GM18870 (cell line): ENCODE data around the gene BCL2A1.
A peak's percentile ranks its signal among the peaks of the same experiment; 100 is the strongest.
"Not testable (repeated sequence)": the region's sequence is repeated elsewhere in the genome, so short reads cannot be mapped to it uniquely, and the experiment has no call there.

ENCODE experiments used
- ATAC-seq: cut with Tn5 transposase; IDR thresholded peaks from one replicate; pipeline ENCODE4 v1.9.1; 2021; ENCODE audit warnings: moderate library complexity; ENCODE audit not compliant: unreplicated experiment

BCL2A1 gene

GRCh38 chr15:79962178-79962577 is 8.8 kb downstream of the BCL2A1 start:
- ATAC-seq, result no peak

- no peak for ATAC-seq
Observed at GRCh38 chr15:79960502-79961212, 10.3 kb downstream of the BCL2A1 start.

DNA sequence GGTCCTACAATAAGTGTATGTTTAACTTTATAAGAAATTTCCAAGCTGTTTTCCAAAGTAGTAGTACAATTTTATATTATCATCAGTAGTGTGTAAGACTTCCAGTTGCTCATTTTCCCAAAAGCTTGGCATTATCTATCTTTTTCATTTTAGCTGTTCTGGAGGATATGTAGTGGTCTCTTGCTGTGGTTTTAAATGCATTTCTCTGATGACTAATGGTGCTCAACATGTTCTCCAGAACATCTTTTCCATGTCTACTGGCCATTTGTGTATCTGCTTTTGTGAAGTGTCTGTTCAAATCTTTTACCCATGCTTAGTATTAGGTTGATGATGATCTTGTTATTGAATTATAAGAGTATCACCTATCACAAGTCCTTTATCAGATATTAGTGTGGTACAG is 13.3 kb downstream of the BCL2A1 start:
- ATAC-seq, result no peak

DNA sequence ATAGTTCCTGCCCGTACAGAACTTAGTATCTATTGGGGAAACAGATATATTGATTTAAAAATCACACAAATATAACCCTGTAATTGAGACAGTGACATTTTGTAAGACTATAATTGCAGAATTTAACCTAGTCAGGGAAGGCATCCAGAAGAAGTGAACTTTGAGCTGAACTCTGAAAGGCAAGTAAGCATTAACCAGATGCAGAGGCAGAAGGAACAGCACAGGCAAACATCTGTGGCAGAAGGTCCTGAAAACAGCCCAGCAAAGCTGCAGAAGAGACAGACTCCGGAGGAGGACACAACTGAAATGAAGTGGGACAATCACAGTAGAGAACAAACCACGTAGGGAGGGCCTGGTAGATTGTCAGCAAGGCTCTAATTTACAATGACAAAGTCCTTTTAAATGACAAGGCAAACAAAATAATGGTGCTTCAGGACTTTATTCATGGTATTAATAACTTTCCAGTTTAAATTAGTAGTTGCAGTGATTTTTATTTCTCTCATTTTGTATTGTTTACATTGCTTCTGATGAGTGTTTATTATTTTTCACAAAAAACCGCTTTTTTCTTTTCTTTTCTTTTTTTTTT is 14.5 kb downstream of the BCL2A1 start:
- no peak for ATAC-seq

GRCh38 chr15:79954661-79955060 is 16.3 kb downstream of the BCL2A1 start:
- no peak for ATAC-seq

DNA sequence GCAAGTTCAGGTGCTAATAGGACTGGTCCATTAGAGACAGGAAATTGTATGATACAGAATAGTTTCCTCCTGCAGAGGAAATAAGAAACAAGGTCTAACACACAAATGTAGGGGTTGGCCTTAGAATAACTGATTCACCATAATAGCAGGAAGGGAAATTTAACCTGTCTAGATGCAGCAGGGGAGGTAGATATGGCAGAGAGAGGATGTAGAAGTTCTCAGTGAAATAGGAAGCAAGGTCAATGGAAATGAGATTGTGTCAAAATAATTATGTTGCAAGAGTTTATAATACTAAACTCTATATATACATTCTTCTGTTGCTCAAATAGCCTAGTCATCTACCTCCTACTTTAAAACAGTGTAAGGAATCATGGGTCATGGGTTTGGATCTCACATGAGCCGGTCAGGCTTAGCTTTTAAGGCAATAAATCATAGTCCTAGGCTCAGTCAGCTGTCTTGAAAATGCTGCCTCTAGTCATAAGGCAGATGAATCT is 17.0 kb downstream of the BCL2A1 start:
- ATAC-seq, result no peak

DNA sequence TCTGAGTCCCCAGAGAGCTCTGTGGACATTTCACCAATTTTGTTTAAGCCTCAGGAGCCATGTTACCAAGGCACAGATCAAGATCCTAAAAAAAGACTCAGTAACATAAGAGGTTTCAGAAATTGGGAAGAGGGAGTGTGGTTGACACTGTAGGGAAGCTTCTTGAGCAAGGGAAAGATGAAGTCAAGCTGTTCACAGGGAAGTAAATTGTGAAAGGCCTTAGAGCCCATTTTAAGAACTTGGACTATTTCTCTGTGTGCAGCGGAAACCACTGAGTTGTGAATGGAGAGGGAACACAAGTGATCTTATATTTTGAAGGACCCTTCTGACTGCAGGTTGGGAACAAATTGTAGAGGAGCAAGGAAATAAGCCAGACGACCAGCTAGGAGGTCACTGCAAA is 18.7 kb downstream of the BCL2A1 start:
- ATAC-seq, result no peak

DNA sequence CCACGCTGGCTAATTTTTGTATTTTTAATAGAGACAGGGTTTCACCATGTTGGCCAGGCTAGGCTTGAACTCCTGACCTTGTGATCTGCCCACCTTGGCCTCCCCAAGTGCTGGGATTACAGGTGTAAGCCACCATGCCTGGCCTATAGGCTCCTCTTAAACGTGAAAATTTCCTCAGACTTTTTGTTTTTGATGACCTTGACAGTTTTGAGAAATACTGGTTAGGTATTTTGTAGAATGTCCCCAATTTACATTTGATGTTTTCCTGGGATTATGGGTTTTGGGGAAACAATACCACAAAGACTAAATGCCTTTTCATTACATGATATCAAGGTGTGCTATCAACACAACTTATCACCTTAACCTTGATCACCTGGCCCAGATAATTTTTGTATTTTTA is 20.7 kb downstream of the BCL2A1 start:
- no peak for ATAC-seq

DNA sequence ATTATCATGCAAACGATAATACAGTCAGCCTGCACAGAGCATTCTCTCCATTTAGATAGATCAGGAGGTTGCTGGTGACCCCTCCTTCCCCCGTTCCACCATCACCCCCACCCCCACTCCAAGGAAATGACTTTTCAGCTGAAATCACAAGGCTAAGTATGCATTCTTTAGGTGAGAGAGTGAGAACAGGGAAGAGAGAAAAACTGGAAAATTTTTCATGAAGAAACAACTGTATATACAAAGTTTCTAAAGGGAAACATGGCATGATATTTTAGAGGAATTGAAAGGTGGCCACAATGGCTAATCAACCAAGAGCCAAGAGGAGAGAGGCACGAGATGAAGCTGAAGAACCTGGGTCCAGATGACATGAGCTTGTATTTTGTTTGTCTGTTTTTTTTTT is 22.2 kb downstream of the BCL2A1 start:
- no peak for ATAC-seq

- ATAC-seq, result no peak
Observed at GRCh38 chr15:79948095-79948695, 22.8 kb downstream of the BCL2A1 start.

GRCh38 chr15:79947009-79947408 is 24.0 kb downstream of the BCL2A1 start:
- no peak for ATAC-seq

- ATAC-seq, result no peak
Observed at GRCh38 chr15:79944622-79945021, 26.4 kb downstream of the BCL2A1 start.

GRCh38 chr15:79943820-79944219 is 27.2 kb downstream of the BCL2A1 start:
- peak; percentile 83 for ATAC-seq

GRCh38 chr15:79942741-79943481 is 28.1 kb downstream of the BCL2A1 start:
- ATAC-seq, result no peak

DNA sequence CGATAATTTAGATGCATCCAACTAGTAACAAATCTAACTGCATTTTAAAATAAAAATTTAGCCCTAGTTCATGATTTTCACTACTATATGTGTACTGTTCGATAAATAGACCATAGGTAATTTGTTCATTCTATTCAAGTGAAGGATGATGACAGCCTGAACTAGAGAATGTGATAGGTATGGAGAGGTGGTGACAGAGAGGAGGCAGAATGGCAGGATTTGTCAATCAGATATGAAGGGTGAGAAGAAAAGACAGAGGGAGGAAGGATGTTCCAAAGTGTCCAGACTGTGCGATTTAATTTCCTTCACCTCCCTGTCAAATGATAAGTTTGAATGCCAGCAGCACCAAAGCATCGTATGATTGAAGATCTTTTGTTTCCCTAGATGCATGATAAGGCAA is 31.6 kb downstream of the BCL2A1 start:
- ATAC-seq, result no peak

- ATAC-seq, result no peak
Observed at GRCh38 chr15:79938143-79938542, 32.9 kb downstream of the BCL2A1 start.

GRCh38 chr15:79935556-79936201 is 35.3 kb downstream of the BCL2A1 start:
- not testable (repeated sequence) for ATAC-seq

GRCh38 chr15:79933231-79933630 is 37.8 kb downstream of the BCL2A1 start:
- no peak for ATAC-seq

- no peak for ATAC-seq
Observed at GRCh38 chr15:79932447-79932846, 38.5 kb downstream of the BCL2A1 start.

GRCh38 chr15:79930516-79930915 is 40.5 kb downstream of the BCL2A1 start:
- no peak for ATAC-seq

GRCh38 chr15:79929412-79929811 is 41.6 kb downstream of the BCL2A1 start:
- no peak for ATAC-seq
